Stimulated activated naive CD8-positive, alpha-beta T cell treated with anti-CD3 and anti-CD28 coated beads, Interleukin-15, Interleukin-2, amounts not matched to agents 100 ng/mL and 50 ng/mL, for 24 hours (primary cell): ENCODE results near the gene KERA.

Experiments used
- H3K27ac Mint-ChIP-seq: one replicate; pipeline ENCODE4 v1.8.0; 2021; ENCODE audit warnings: mild to moderate bottlenecking, mixed read lengths
- H3K27me3 Mint-ChIP-seq: one replicate; pipeline ENCODE4 v1.8.0; 2021; ENCODE audit warnings: mixed read lengths
- H3K36me3 Mint-ChIP-seq: one replicate; pipeline ENCODE4 v1.8.0; 2021; ENCODE audit warnings: low read depth, mixed read lengths
- H3K4me1 Mint-ChIP-seq: one replicate; pipeline ENCODE4 v1.8.0; 2021; ENCODE audit warnings: low read depth, mixed read lengths
- H3K4me3 Mint-ChIP-seq: one replicate; pipeline ENCODE4 v1.8.0; 2021; ENCODE audit warnings: mild to moderate bottlenecking, mixed read lengths
- H3K9me3 Mint-ChIP-seq: one replicate; pipeline ENCODE4 v1.8.0; 2021; ENCODE audit warnings: mixed read lengths

The KERA gene, protein sequence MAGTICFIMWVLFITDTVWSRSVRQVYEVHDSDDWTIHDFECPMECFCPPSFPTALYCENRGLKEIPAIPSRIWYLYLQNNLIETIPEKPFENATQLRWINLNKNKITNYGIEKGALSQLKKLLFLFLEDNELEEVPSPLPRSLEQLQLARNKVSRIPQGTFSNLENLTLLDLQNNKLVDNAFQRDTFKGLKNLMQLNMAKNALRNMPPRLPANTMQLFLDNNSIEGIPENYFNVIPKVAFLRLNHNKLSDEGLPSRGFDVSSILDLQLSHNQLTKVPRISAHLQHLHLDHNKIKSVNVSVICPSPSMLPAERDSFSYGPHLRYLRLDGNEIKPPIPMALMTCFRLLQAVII

DNA sequence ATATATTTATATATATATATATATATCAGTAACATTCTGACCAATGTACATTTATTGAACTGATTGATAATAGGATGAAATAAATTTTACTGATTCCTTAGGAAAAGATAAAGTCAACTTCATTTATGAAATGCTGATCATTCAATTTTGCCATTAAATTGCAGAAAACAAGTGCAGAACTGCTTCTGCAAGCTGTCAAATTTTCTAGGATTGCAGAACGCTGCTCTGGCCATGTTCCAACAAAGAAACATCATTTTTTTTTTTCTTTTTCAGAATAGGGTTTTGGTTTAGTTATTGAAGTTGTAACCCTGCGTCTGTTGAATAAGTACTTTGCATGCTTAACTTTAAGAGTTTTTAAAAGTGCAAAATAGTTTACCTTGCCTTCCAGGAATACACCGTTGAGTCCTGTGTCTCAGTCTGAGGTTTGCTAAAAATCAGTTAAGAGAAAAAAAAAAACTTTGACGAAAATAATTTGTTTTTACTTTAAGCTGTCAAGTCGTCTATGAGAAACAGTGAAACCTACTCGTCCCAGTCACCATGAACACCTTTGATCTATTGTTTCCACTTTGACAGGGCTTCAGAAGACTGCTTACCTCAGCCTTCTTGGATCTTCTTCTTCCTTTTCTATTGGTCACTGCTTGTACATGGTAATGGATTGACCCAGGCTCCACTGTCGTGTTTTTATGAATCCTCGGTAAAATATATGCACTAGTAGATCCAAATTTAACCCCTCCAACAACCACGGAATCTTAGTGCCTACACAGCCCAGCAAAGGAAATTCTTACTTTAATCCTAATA lies at the start of gene KERA:
TSS of gene KERA (minus strand) at position 657 of the 798 bp plus-strand sequence. CDS start 1,743 bp downstream, outside the sequence.
- H3K36me3 Mint-ChIP-seq: no peaks in the 10 kb centered on the region
- no peaks in the 10 kb centered on the region for H3K9me3 Mint-ChIP-seq
- H3K27ac Mint-ChIP-seq: no peak within 1 kb of the TSS
- H3K4me3 Mint-ChIP-seq: no peak within 1 kb of the TSS
- no peaks in the 10 kb centered on the region for H3K4me1 Mint-ChIP-seq
- no peaks in the 10 kb centered on the region for H3K27me3 Mint-ChIP-seq

DNA sequence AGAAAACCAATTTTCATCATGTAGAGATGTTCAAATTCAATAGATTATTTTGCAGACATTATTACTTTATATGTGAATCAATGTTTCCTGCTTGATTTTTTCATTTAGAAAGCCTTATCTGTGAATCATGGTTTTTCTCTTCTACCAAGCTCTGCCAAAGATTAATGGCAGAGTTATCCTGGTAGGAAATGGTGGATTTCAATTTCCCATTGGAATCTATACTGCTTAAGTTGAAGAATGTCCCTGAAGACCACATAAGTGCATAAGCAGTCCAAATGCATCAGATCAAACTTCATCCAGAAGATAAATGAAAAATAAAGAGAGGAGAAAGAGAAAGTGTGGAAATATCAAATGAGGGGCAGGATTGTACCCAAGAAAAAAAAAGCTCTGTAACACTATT lies 48.5 kb upstream of the KERA start:
- Mint-ChIP-seq H3K27ac (no peak overlapping the region), H3K27me3 (peaks cover 3% of the 10 kb centered on the region), H3K4me3 (no peak overlapping the region), H3K4me1 (no peaks in the 10 kb centered on the region), H3K36me3 (no peaks in the 10 kb centered on the region), H3K9me3 (no peaks in the 10 kb centered on the region)

DNA sequence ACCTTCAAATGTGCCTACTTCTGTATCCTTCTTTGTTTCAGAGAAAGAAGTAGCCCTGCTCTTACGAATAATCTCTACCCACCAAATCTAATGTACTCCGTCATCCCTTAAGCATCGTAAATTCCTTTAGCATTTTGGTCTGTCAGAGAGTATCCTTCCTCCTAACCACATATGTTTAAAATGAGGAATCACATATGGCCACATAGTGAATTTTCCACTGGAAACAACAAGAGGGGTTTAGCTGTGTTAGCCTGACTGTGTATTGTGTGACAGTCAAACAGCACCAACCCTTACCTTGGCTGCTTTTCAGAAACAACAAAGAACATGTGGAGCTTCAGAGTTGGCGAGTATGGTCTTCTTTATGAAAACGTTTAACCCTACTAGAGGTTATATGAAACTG lies 48.0 kb upstream of the KERA start:
- Mint-ChIP-seq H3K4me3 (no peak overlapping the region), H3K9me3 (no peaks in the 10 kb centered on the region), H3K27me3 (peaks cover 3% of the 10 kb centered on the region), H3K27ac (no peak overlapping the region), H3K4me1 (no peaks in the 10 kb centered on the region), H3K36me3 (no peaks in the 10 kb centered on the region)

DNA sequence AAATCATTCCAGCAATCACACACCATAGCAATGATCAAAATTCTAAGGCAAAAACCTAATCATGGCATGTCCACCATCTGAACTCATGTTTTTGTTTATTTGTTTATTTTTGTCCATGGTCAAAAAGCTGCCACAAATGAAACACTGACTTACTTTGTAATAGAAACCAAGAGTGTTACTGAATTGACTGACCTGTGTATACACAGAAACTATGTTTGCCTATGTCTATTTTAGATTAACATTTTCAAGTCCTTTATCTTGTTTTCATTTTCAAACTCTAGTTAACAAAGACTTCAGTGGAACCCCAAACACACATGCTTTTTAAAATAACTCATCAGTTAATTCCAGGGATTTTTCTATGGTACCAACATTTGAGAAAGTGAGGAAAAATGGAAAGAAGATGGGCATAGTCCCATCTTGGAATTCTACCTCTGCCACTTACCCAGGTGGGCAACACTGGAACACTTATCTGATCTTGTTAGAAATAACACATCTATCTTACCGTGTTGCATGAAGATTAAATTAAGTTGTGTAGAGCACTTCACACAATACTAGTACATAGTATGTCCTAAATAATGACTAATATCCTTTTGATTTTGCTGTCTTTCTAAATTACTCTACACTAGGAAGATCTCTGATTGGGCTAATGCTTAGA lies 47.1 kb upstream of the KERA start:
- H3K27ac Mint-ChIP-seq: no peak overlapping the region
- H3K4me1 Mint-ChIP-seq: no peaks in the 10 kb centered on the region
- H3K9me3 Mint-ChIP-seq: no peaks in the 10 kb centered on the region
- peaks cover 3% of the 10 kb centered on the region for H3K27me3 Mint-ChIP-seq
- H3K36me3 Mint-ChIP-seq: no peaks in the 10 kb centered on the region
- H3K4me3 Mint-ChIP-seq: no peak overlapping the region

DNA sequence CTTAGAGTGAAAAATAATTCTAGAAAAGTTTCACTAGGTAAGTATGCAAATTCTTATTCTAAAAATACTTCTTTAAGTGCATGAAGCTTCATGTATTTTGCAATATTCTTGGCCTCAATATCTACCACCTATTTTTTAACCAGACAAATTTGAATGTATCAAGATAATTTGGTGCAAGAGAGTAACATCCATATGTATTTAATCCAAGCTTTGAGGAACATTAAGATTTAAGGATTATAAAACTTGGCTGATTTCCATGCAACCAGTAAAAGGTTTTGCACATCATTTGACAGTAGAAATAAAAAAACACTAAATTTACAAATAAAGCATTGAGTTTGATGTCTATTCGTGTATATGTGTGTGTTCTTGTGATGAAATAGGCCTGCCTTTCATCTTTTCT lies 45.8 kb upstream of the KERA start:
- no peak overlapping the region for H3K4me3 Mint-ChIP-seq
- H3K36me3 Mint-ChIP-seq: no peaks in the 10 kb centered on the region
- no peaks in the 10 kb centered on the region for H3K27me3 Mint-ChIP-seq
- H3K4me1 Mint-ChIP-seq: no peaks in the 10 kb centered on the region
- H3K27ac Mint-ChIP-seq: no peak overlapping the region
- no peaks in the 10 kb centered on the region for H3K9me3 Mint-ChIP-seq

DNA sequence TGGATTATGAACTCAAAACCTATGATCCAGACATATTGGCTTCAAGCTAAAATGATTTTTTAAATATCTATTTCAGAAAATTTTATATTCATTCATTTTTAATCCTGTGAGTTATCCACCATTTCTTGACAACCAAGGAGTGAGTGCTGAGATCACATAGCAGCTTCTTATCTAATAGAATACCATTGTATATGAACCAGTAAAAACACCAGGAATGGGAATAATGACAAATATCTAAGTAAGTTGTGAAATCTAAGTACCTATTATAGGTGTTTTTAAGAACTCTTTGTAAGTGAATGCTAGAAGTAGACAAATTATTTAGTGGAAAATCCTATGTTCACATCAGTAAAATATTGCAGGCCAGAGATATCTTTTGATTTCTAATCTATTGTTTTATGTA lies 45.3 kb upstream of the KERA start:
- Mint-ChIP-seq H3K27ac (no peak overlapping the region), H3K4me3 (no peak overlapping the region), H3K4me1 (peaks cover 3% of the 10 kb centered on the region), H3K27me3 (no peaks in the 10 kb centered on the region), H3K9me3 (no peaks in the 10 kb centered on the region), H3K36me3 (no peaks in the 10 kb centered on the region)

DNA sequence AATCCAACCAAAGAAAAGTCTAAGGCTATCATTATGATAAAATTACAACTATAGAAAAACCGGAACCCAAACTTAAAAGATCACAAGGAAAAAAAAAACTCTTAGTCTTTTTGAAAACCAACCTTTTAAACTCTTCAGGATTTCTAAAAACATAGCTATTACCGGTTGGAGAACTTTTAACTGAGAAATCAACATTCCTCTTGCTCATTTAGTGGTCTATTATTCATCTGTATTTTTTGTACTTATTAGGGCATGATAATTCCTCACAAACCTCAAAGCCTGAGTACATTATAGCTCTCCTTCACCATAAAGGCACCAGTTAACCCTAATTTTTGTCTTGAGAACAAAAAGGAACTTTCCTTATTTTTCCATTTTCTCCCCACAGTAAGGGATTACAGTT lies 43.1 kb upstream of the KERA start:
- H3K4me1 Mint-ChIP-seq: peaks cover 3% of the 10 kb centered on the region
- no peak overlapping the region for H3K27ac Mint-ChIP-seq
- no peak overlapping the region for H3K4me3 Mint-ChIP-seq
- H3K27me3 Mint-ChIP-seq: no peaks in the 10 kb centered on the region
- H3K9me3 Mint-ChIP-seq: no peaks in the 10 kb centered on the region
- H3K36me3 Mint-ChIP-seq: no peaks in the 10 kb centered on the region

DNA sequence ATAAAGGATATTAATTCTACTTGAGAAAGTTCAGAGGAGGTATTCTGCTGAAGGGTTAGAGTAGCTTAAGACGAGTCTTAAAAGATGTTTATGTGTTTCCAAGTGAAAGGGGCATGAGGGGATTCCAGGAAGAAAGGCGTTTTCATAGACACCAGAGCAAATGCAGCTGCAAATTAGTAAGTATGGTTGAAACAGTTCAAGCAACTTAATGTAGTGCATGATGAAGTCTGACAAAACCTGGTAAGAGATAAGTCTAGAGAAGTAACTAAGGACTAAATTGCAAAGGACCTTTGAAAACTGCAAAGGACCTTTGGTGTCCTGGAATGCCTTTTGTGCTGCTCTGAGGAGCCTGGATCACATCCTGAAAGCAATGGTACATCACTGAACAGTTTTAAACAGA lies 42.0 kb upstream of the KERA start:
- H3K36me3 Mint-ChIP-seq: no peaks in the 10 kb centered on the region
- no peak overlapping the region for H3K27ac Mint-ChIP-seq
- H3K4me1 Mint-ChIP-seq: peaks cover 3% of the 10 kb centered on the region
- no peaks in the 10 kb centered on the region for H3K9me3 Mint-ChIP-seq
- no peaks in the 10 kb centered on the region for H3K27me3 Mint-ChIP-seq
- no peak overlapping the region for H3K4me3 Mint-ChIP-seq

DNA sequence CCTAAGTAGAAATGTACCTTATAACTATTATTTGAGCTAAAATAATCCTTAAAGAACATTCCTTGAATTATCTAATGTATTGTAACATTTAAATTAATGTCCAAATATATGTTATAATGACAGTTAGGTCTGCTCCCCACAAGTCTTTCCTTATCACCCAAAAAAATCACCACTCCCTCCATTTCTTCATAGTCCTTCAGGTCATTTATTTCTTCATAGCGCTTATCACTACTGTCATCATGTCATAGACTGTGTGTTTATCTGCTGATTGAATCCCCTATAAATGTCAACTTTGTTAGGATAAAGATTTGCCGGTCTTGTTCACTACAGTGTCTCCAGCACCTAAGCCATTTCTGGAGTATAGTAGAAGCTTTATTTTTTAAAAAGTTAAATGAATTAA lies 41.5 kb upstream of the KERA start:
- no peak overlapping the region for H3K4me3 Mint-ChIP-seq
- peaks cover 3% of the 10 kb centered on the region for H3K4me1 Mint-ChIP-seq
- no peaks in the 10 kb centered on the region for H3K36me3 Mint-ChIP-seq
- no peak overlapping the region for H3K27ac Mint-ChIP-seq
- no peaks in the 10 kb centered on the region for H3K9me3 Mint-ChIP-seq
- no peaks in the 10 kb centered on the region for H3K27me3 Mint-ChIP-seq

DNA sequence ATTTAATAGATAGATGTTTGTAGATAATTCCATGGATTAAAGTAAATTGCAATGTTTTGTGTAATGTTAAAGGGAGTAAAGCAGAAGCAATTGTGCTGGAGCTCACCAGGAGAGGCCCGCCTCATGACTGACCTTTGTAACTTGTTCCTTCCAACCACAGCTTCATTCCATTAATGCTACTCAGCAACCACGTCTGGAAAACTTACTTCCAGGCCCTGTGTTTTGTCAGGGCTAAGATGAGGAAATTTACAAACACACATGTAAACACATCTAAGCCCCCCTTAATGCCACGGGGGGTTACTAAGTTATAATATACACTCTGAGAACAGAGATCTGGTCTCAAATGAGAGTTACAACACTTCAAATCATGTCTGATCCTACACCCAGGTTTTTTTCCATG lies 41.1 kb upstream of the KERA start:
- Mint-ChIP-seq H3K4me1 (peaks cover 3% of the 10 kb centered on the region), H3K36me3 (no peaks in the 10 kb centered on the region), H3K27me3 (no peaks in the 10 kb centered on the region), H3K27ac (no peak overlapping the region), H3K9me3 (no peaks in the 10 kb centered on the region), H3K4me3 (no peak overlapping the region)

DNA sequence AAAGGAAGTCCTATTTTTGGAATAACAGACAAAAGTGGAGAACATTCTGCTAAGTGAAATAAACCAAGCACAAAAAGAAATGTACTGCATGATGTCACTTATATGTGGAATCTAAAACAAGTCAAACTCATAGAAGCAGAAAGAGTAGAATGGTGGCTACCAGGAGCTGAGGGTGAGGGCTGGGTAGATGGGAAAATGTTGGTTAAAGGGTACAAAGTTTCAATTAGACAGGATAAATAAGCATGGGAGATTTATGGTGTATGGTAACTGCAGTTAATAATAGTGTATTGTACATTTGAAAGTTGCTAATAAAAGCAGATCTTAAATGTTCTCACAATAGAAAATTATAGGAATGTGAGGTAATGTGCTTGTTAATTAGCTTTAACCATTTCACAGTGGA lies 40.6 kb upstream of the KERA start:
- peaks cover 3% of the 10 kb centered on the region for H3K27me3 Mint-ChIP-seq
- H3K4me3 Mint-ChIP-seq: no peak overlapping the region
- peaks cover 3% of the 10 kb centered on the region for H3K4me1 Mint-ChIP-seq
- no peaks in the 10 kb centered on the region for H3K36me3 Mint-ChIP-seq
- no peaks in the 10 kb centered on the region for H3K9me3 Mint-ChIP-seq
- no peak overlapping the region for H3K27ac Mint-ChIP-seq

DNA sequence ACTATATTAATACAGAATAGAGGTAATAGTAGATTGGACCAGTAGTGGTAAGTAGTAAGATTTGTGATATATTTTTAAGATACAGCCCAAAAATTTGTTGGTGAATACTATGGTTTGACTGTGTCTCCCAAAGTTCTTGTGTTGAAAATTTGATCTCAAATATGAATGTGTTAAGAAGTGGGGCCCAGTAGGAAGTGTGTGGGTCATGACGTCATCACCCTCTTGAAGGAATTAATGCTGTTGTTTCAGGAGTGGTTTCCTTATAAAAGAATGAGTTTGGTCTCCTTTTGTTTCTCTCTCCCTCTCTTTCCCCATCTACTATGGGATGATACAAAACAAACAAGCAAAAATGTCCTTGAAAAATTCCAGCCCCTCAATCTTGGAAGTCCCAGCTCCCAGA lies 37.1 kb upstream of the KERA start:
- H3K27me3 Mint-ChIP-seq: peaks cover 5% of the 10 kb centered on the region
- H3K36me3 Mint-ChIP-seq: no peaks in the 10 kb centered on the region
- peaks cover 3% of the 10 kb centered on the region for H3K4me1 Mint-ChIP-seq
- no peak overlapping the region for H3K27ac Mint-ChIP-seq
- no peak overlapping the region for H3K4me3 Mint-ChIP-seq
- peaks cover 12% of the 10 kb centered on the region for H3K9me3 Mint-ChIP-seq

DNA sequence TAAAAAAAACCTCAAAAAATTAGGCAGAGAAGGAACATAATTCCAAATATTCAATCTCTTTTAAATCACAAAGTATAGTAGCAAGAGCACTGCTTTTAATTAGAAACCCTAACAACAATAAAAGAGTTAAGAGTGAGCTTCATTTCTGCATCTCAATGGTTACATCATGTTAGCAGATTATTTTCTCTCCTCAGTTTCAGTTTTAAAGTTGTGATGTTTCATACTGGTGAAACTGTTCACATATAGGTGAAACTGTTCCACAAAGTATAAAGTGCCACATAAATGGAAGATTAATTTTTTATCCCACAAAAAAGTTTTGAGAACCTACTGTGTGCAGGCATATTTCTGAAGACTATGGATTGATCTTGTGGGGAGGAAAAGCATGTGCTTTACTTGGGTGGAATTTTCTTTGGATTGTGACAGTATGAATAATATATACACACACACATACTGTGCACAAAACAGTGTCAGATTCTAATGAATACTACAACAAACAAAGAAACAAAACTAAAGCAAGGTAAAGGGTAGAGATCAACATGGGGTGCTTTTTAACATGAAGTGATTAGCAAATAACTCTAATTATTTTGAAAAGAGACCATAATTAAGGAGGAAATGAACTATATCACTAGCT lies 36.3 kb upstream of the KERA start:
- no peak overlapping the region for H3K27ac Mint-ChIP-seq
- H3K36me3 Mint-ChIP-seq: no peaks in the 10 kb centered on the region
- H3K9me3 Mint-ChIP-seq: peaks cover 19% of the 10 kb centered on the region
- peaks cover 5% of the 10 kb centered on the region for H3K27me3 Mint-ChIP-seq
- peaks cover 3% of the 10 kb centered on the region for H3K4me1 Mint-ChIP-seq
- H3K4me3 Mint-ChIP-seq: no peak overlapping the region

DNA sequence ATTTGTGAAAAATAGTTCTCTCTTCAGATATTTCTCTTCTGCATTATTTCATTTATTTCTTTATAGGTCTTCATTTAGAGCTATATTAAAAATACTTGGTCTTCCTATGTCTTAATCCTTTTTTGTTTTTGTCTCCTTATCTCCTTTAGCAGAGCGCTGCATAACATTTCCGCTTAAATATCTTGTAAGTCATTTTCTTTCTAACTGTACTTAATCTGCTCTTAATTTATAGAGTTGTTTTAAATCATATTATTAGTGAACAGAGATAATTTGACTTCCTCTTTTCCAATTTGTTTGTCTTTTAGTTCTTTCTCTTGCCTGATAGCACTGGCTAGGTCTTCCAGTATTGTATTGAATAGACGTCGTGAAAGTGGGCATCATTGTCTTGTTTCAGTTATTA lies 35.5 kb upstream of the KERA start:
- Mint-ChIP-seq H3K4me3 (no peak overlapping the region), H3K27ac (no peak overlapping the region), H3K27me3 (peaks cover 5% of the 10 kb centered on the region), H3K36me3 (no peaks in the 10 kb centered on the region), H3K4me1 (peaks cover under 1% of the 10 kb centered on the region), H3K9me3 (peaks cover 26% of the 10 kb centered on the region)
